GM23338 (cell line): ENCODE results near the gene DSG2. TPM values are rescaled to one million over a fixed set of nuclear protein-coding genes. Genes with fewer than 3 reads are reported as not detected.

Source experiments
- ATAC-seq: fragments of 200-7000 bp; cut with Tn5 transposase; 3 replicates; pipeline ENCODE4 v1.9.1; 2020
- DNase-seq: peaks from one replicate; pipeline ENCODE4 v3.0.0-alpha.2; 2015; ENCODE audit warnings: low spot score
- H2AFZ ChIP-seq: fragments of 200-600 bp; sonication (generic); 2 replicates; pipeline ENCODE4 v1.8.0; 2016; ENCODE audit warnings: antibody characterized with exemption, mild to moderate bottlenecking, moderate library complexity
- H3F3A ChIP-seq: fragments of 200-600 bp; sonication (generic); replicated peaks from 2 replicates; pipeline ENCODE4 v1.8.0; 2017; ENCODE audit warnings: antibody characterized with exemption, mixed run types, low read depth
- H3K27ac ChIP-seq: fragments of 200-600 bp; sonication (generic); 2 replicates; pipeline ENCODE4 v1.6.1; 2016; ENCODE audit warnings: low read depth
- H3K27me3 ChIP-seq: fragments of 200-600 bp; sonication (generic); 2 replicates; pipeline ENCODE4 v1.8.0; 2016; ENCODE audit warnings: mild to moderate bottlenecking, mixed run types, moderate library complexity; ENCODE audit not compliant: insufficient read depth
- H3K36me3 ChIP-seq: fragments of 200-600 bp; sonication (generic); 2 replicates; pipeline ENCODE4 v1.8.0; 2016; ENCODE audit warnings: mild to moderate bottlenecking; ENCODE audit not compliant: insufficient read depth
- H3K4me1 ChIP-seq: fragments of 200-600 bp; sonication (generic); 2 replicates; pipeline ENCODE4 v1.8.0; 2016; ENCODE audit warnings: mild to moderate bottlenecking, moderate library complexity; ENCODE audit not compliant: insufficient read depth
- H3K4me2 ChIP-seq: fragments of 200-600 bp; sonication (generic); 2 replicates; pipeline ENCODE4 v1.7.1; 2017; ENCODE audit warnings: mixed run types
- H3K4me3 ChIP-seq: fragments of 200-600 bp; sonication (generic); 2 replicates; pipeline ENCODE4 v1.6.1; 2016; ENCODE audit warnings: mixed run types
- H3K79me2 ChIP-seq: fragments of 200-600 bp; sonication (generic); replicated peaks from 2 replicates; pipeline ENCODE4 v1.8.0; 2017; ENCODE audit warnings: mild to moderate bottlenecking; ENCODE audit not compliant: insufficient read depth
- H3K9me2 ChIP-seq: fragments of 200-600 bp; sonication (generic); 2 replicates; pipeline ENCODE4 v1.8.0; 2017; ENCODE audit not compliant: insufficient read depth
- H4K20me1 ChIP-seq: fragments of 200-600 bp; sonication (generic); replicated peaks from 2 replicates; pipeline ENCODE4 v1.8.0; 2017; ENCODE audit warnings: mild to moderate bottlenecking; ENCODE audit not compliant: insufficient read depth
- H3K27ac Mint-ChIP-seq: 2 replicates; pipeline ENCODE4 v1.8.0; 2020; ENCODE audit warnings: inconsistent platforms, mild to moderate bottlenecking, moderate library complexity, mixed read lengths
- H3K27me3 Mint-ChIP-seq: 3 replicates; pipeline ENCODE4 v1.8.0; 2022; ENCODE audit warnings: low read depth, mild to moderate bottlenecking, moderate library complexity, mixed read lengths, inconsistent platforms; ENCODE audit not compliant: insufficient read depth, poor library complexity
- H3K36me3 Mint-ChIP-seq: 3 replicates; pipeline ENCODE4 v1.8.0; 2021; ENCODE audit warnings: low read depth, mild to moderate bottlenecking, inconsistent platforms, moderate library complexity, mixed read lengths
- H3K4me1 Mint-ChIP-seq: 3 replicates; pipeline ENCODE4 v1.8.0; 2020; ENCODE audit warnings: mild to moderate bottlenecking, inconsistent platforms, mixed read lengths
- H3K4me3 Mint-ChIP-seq: 3 replicates; pipeline ENCODE4 v1.8.0; 2021; ENCODE audit warnings: moderate library complexity, mild to moderate bottlenecking, inconsistent platforms, mixed read lengths
- H3K9me3 Mint-ChIP-seq: 3 replicates; pipeline ENCODE4 v1.8.0; 2020; ENCODE audit warnings: moderate library complexity, mild to moderate bottlenecking, inconsistent platforms, mixed read lengths
- CTCF ChIP-seq, 2 experiments: fragments of 200-600 bp in 1 of 2; sonication (generic) in 1 of 2; conservative IDR thresholded peaks; 2 replicates each; pipeline versions ENCODE4 v1.5.1 to v1.6.1; 2016 to 2017; ENCODE audit warnings: antibody characterized with exemption in 2 of 2, low read depth in 2 of 2, mild to moderate bottlenecking in 2 of 2, moderate library complexity in 1 of 2
- ETS1 ChIP-seq: IDR thresholded peaks from 2 replicates; pipeline ENCODE4 v1.6.1; 2016; ENCODE audit warnings: antibody characterized with exemption
- EZH2 ChIP-seq: fragments of 200-600 bp; sonication (generic); IDR thresholded peaks from one replicate; pipeline ENCODE4 v1.8.0; 2017; ENCODE audit warnings: antibody characterized with exemption, mild to moderate bottlenecking, low read depth; ENCODE audit not compliant: unreplicated experiment
- EZH2phosphoT487 ChIP-seq: fragments of 200-600 bp; sonication (generic); IDR thresholded peaks from one replicate; pipeline ENCODE4 v1.8.1; 2018; ENCODE audit warnings: antibody characterized with exemption; ENCODE audit not compliant: unreplicated experiment
- NANOG ChIP-seq: IDR thresholded peaks from 2 replicates; pipeline ENCODE4 v1.6.1; 2016; ENCODE audit warnings: antibody characterized with exemption, borderline replicate concordance
- POLR2AphosphoS5 ChIP-seq: IDR thresholded peaks from 2 replicates; pipeline ENCODE4 v1.6.1; 2016; ENCODE audit warnings: antibody characterized with exemption, low read depth
- REST ChIP-seq: IDR thresholded peaks from one replicate; pipeline ENCODE4 v1.6.1; 2018; ENCODE audit warnings: antibody characterized with exemption; ENCODE audit not compliant: unreplicated experiment
- STAT1 ChIP-seq: IDR thresholded peaks from one replicate; pipeline ENCODE4 v1.6.1; 2016; ENCODE audit warnings: antibody characterized with exemption; ENCODE audit not compliant: unreplicated experiment
- ZNF114 ChIP-seq: fragments of 250-450 bp; sonication (Bioruptor Pico); IDR thresholded peaks from 2 replicates; pipeline ENCODE4 v1.5.0; 2020; ENCODE audit warnings: mild to moderate bottlenecking, moderate library complexity
- ZNF331 ChIP-seq: fragments of 250-450 bp; sonication (Bioruptor Pico); IDR thresholded peaks from 2 replicates; pipeline ENCODE4 v1.5.0; 2020; ENCODE audit warnings: low read depth, mild to moderate bottlenecking, moderate library complexity
- ZNF462 ChIP-seq: fragments of 250-450 bp; sonication (Bioruptor Pico); IDR thresholded peaks from 2 replicates; pipeline ENCODE4 v1.5.0; 2020; ENCODE audit warnings: mild to moderate bottlenecking, moderate library complexity
- polyA plus RNA-seq: library from polyadenylated mRNA; unstranded; fragments of >200 nt; fragmentation: Nextera tagmentation; extraction: Ambion mirVana; gene quantifications from 2 replicates; pipeline ENCODE4 v1.2.1, GENCODE V29; 2016
- total RNA-seq: library from RNA; depleted of rRNA; stranded (reverse); fragments of >200 nt; shearing (Covaris generic); gene quantifications from 2 replicates; pipeline ENCODE4 v1.2.3, GENCODE V29; 2014

DSG2 gene
- total and polyA plus RNA-seq, 2 experiments from 2014 or later: 44.7 to 144 TPM

- no peaks in the 10 kb centered on the region for H3K4me1 ChIP-seq
- H3K4me3 Mint-ChIP-seq: no peak overlapping the region
- no peaks in the 10 kb centered on the region for H3K36me3 Mint-ChIP-seq
- H3K79me2 ChIP-seq: no peaks in the 10 kb centered on the region
- TF ChIP-seq CTCF (conservative IDR thresholded peaks at IDR 0.05; ENCODE audit: low read depth in 2 of 2) (no peak), ETS1 (no peak), EZH2phosphoT487 (no peak), ZNF331 (CRISPR knock-in tag) (no peak), EZH2 (no peak), ZNF114 (no peak), STAT1 (no peak), NANOG (no peak), REST (no peak), POLR2AphosphoS5 (no peak), ZNF462 (no peak)
- no peak overlapping the region for H3K27ac Mint-ChIP-seq
- no peaks in the 10 kb centered on the region for H3K9me3 Mint-ChIP-seq
- ATAC-seq (no peak), DNase-seq (no peak)
- no peaks in the 10 kb centered on the region for H3K27me3 ChIP-seq
- H3K4me2 ChIP-seq: no peak overlapping the region
- H3K9me2 ChIP-seq: peaks cover 4% of the 10 kb centered on the region; the same call in 1 of the 2 replicates
- no peaks in the 10 kb centered on the region for H3K27me3 Mint-ChIP-seq
- H3F3A ChIP-seq: no peaks in the 10 kb centered on the region
- H3K27ac ChIP-seq: no peak overlapping the region
- H4K20me1 ChIP-seq: no peaks in the 10 kb centered on the region
- H3K36me3 ChIP-seq: no peaks in the 10 kb centered on the region
- peaks cover 6% of the 10 kb centered on the region; the same call in 2 of the 3 replicates for H3K4me1 Mint-ChIP-seq
- H2AFZ ChIP-seq: no peak overlapping the region
- no peak overlapping the region for H3K4me3 ChIP-seq
Measured at GRCh38 chr18:31454066-31454708, 43.8 kb upstream of the DSG2 start.
